OCI-M2 (cell line): Measurements from ENCODE around the gene CPXM1.

ENCODE experiments used
- DNase-seq: peaks from one replicate; lab custom pipeline; 2025; ENCODE audit not compliant: unreplicated experiment; lab: John Stamatoyannopoulos, UW

The CPXM1 gene

DNA sequence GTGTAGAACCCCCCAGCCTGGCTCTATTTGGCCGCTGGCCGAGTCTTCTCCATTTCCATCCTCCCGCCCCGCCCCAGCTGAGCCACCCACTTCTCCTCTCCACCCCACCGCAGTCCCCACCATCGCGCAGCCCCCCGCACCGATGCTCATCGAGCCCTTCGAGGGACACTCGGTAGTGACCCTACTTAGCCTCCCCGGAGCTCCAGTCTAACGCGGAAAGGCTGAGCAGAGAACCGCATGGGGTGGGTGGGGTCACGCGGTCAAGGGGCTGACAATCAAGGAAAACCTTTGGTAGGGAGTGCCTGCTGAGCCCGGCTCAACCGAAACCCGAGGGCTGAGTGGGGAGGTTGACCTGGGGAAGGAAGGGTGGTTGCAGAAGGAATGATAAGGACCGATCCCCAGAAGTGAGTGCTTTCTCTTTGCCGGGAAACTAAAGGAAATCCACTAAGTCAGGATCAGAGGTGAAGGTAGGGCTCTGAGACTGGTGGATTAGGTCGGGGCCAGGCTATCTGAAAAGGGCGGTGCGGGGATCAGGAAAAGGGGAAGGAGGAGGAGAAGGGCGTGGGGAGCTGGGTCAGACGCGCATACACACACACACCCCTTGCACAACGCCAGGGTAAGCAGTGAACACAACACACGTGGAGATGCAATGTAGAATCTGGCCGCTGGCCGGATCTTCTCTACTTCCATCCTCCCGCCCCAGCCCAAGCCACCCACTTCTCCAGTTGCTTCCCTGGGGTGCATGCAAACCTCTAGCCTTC is 49.8 kb downstream of the CPXM1 start:
- DNase-seq: no peak

DNA sequence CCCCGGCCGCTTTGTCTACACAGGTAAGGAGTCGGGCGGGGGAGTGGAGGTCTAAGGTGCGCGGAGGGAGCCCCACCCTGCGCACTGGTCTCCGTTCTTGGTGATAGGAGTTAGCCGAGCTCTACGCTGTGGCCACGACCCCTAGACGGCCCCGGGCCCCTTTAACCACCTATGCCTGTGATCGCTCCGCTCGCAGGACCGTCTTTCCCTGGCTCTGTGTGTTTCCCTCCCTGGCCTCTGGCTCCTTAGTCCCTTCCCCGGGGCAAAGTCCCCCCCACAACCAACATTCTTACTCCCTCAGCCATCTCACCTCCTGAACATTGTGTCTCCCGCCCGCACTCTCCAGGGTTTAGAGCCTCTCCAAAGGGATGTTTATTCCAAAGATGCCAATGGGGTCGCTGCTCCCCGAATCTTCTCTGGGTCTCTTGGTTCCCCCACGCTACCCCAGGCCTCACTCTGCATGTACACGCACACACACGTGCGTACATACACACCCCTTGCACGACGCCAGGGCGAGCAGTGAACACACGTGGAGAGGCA is 50.4 kb downstream of the CPXM1 start:
- DNase-seq: no peak

DNA sequence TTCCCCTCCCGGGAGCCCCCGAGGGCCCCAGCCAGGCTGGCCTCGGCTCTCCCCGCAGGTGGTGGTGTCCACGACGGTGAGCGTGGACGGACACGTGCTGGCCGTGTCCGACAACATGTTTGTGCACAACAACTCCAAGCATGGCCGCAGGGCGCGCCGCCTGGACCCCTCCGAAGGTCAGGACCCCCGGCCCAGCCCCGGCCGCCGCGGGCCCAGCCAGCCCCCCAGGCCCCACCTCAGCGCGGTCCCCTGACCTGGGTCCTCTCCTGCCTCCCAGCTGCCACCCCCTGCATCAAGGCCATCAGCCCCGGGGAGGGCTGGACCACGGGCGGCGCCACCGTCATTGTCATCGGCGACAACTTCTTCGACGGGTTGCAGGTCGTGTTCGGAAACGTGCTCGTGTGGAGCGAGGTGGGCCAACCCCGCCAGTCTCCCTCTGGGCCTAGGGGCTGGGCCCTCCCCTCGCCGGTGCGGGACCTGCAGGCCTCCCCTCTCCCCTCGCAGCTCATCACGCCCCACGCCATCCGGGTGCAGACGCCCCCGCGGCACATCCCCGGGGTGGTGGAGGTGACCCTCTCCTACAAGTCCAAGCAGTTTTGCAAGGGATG is 51.0 kb downstream of the CPXM1 start:
- no peak for DNase-seq

DNA sequence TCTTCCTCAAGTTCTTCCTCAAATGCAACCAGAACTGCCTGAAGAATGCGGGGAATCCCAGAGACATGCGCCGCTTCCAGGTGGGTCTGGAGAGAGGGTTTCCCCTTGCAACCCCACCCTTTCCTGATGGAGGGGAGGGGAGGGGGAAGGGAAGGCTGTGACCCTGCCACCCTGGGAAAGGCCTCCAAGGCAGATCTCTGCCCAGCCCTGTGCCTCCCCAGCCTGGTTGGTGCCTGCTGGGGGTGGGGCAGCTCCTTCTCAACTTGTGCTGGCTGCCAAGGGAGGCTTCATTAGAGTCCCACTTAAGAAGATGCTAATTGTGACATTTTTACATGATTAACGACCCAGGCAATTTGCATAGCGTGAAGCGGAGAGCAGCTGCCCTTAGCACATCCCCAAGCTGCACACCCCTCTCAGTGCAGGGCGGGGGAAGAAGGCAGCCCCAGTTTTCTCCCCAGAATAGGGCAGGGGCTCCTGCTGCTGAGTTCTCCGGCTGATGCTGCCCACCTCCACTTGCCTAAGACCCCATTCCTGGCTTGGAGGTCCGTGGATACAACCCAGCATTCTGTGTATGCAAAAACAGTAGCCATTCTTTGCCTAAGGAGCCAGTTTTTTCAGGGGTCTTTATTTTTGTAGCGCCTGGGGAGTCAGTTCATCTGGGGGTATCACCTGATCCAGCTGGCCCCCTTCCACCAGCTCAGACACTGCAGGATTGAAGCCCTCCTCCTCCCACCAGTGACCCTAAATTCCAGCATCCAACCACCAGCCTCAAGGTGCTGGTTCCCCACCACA is 51.7 kb downstream of the CPXM1 start:
- no peak for DNase-seq

DNA sequence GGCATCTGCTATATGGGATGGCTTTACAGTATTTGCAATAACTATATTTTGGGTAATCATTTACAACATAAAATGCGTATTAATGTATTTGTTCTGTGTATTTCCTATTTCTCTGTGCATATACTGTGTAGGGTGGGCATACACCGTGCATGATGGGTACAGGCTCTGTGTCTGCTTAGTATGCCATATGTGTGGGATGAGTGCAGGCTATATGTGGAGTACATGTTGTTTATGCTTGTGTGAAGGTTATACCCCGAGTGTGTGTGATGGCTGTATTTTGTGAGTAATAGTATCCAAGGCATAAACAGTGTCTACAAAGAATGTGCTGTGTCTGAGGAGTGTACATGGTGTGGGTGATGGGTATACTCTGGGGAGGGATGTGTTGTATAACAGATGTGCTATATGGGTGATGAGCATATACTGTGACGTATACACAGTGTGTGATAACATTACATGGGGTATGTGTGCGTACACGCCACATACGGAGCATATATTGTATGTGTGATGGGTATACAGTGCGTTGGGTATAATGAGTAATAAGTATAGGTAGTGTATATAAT is 52.7 kb downstream of the CPXM1 start:
- no peak for DNase-seq

DNA sequence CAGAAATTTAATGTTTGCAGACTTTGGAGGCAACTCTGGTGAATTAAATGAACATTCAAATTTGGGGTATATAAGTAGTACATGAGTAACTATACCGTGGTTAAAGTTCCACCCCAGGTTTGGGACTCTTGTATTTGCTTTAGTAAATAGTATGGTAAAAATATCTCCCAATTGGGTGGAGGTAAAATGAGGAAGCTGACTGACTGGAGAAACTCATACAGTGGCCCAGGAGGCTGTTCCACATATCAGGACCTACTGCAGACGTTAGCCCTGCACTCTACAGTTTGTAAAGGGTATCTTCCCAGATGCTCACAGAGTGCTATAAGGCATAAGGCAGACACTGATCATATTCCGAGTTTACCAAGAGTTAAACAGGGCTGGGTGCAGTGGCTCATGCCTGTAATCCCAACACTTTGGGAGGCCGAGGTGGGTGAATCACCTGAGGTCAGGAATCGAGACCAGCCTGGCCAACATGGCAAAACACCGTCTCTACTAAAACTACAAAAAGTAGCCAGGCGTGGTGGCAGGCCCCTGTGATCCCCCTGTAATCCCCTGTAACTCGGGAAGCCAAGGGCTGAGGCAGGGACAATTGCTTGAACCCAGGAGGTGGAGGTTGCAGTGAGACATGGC is 53.7 kb downstream of the CPXM1 start:
- DNase-seq: no peak

DNA sequence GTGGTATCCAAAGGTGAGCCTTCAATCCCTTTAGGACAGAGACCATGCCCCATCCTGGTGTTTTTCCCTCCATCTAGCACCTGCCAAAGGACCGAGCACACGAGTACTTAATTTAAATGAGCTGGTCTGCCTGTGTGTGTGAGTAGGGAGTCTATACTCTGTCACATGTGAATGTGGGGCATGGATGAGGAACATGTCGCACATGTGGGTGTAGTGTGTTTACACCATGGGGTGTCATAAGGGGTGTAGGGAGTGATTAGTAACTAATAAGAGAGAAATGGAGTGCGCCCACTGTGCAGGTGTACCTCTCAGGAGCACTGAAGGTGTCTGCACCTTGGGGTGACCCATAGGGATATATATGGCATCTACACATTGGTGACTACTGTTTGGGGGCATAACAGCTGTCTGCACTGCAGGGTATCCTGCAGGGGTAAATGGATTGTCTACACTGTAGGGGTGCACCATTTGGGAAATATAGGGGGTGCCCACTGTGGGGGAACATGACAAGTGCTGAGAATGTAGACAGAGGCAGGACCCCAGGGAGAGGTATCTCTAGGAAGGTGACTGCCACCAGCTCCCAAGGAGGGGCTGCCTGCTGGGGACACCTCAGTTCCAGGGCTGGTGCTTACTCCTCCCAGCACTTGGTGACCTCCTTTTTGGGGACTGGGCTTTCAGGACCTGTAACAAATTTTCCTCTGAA is 54.3 kb downstream of the CPXM1 start:
- DNase-seq: no peak

DNA sequence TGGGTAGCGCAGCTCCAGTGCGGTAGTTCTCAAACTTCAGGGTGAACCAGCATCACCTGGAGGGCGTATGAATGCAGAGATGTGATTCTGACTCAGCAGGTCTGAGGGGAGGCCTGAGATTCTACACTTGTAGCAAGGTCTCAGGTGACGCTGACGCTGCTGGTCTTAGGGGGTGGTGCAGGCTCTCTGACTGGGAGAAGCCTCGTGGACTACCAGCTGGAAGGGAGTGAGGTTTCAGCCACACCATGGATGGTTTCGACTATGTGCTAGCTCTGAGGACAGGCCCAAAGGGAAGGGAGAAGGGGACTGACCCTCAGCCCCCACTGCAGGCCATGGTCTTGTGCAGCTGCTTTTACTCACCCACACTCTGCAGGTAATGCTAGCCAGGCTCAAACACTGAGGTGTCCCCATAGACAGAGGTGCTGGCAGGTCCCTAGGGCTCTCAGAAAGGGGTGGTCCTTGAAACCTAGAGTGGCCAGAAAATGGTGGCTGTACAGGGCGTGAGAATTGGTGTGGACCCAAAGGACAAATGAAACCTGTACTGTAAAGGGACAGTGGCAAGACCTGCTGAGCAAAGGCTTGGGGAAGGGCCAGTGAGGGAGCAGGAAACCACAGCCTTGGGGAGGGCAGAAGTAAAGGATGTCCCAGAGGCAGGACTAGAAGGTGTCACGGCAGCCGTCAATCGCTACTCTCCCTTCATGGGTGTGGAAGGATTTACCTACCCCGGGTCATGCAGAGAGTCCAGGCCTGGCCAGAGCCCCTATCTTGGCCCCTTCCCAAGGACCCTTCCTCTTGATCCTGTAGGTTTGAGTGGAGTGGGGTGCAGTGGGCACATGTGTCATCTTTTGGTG is 55.1 kb downstream of the CPXM1 start:
- no peak for DNase-seq
